HCT116 (cell line): ENCODE measurements around the gene TANC1. TPM values are rescaled to one million over a fixed set of nuclear protein-coding genes. Genes with fewer than 3 reads are reported as not detected.
"Not testable (repeated sequence)": the region's sequence is repeated elsewhere in the genome, so short reads cannot be mapped to it uniquely, and the experiment has no call there.

Experiments
- ATAC-seq: fragments of 200-7000 bp; cut with Tn5 transposase; 2 replicates; pipeline ENCODE4 v1.9.1; 2020; ENCODE audit warnings: mild to moderate bottlenecking, moderate library complexity
- BruUV-seq: library from RNA; stranded (reverse); fragments of 400-500 nt; replicated peaks from 2 replicates; lab custom pipeline; 2021; lab: Mats Ljungman, UMichigan
- CTCF ChIA-PET: fragments of 300-600 bp; sonication (Branson Sonifier 250); formaldehyde crosslinking; loops from one replicate; lab custom pipeline; 2021; ENCODE audit warnings: antibody characterized with exemption; lab: Charles Lee
- POLR2A ChIA-PET: fragments of 300-600, 350-600 bp; sonication (Branson Sonifier 250); formaldehyde crosslinking; loops from one replicate; lab custom pipeline; 2021; ENCODE audit warnings: antibody characterized with exemption; lab: Charles Lee
- RAD21 ChIA-PET, 2 experiments: fragments of 300-600 bp; sonication (Branson Sonifier 250); formaldehyde crosslinking; loops; one replicate each; lab custom pipeline; 2023; ENCODE audit warnings: low total read pairs in 2 of 2; ENCODE audit not compliant: uncharacterized antibody in 2 of 2, unreplicated experiment in 2 of 2, low non-redundant PET in 1 of 2; lab: Charles Lee
- DNase-seq: peaks from one replicate; pipeline ENCODE4 v3.0.0-alpha.2; 2010; ENCODE audit warnings: low read depth, low spot score
- H2AFZ ChIP-seq: fragments of 200-600 bp; shearing (Covaris generic), sonication (generic); 2 replicates; pipeline ENCODE4 v1.6.1; 2017; ENCODE audit warnings: low read depth, mixed run types, mixed read lengths, antibody characterized with exemption, low read length; ENCODE audit not compliant: poor library complexity, severe bottlenecking
- H3K27ac ChIP-seq: 2 replicates; pipeline ENCODE4 v1.5.1; 2012; ENCODE audit warnings: low read depth, low read length
- H3K27me3 ChIP-seq: fragments of 200-600 bp; sonication (generic); 2 replicates; pipeline ENCODE4 v1.6.1; 2016; ENCODE audit warnings: mixed run types, low read length, mixed read lengths; ENCODE audit not compliant: insufficient read depth
- H3K36me3 ChIP-seq, 2 experiments: fragments of 200-500 bp in 1 of 2; fragments of 200-600 bp in 1 of 2; sonication (Bioruptor generic) in 1 of 2; sonication (generic) in 1 of 2; 2 replicates each; pipeline versions ENCODE4 v1.5.1 to v1.6.1; 2014 to 2016; ENCODE audit warnings: low read length in 2 of 2, inconsistent platforms in 1 of 2, mixed read lengths in 1 of 2, mixed run types in 1 of 2; ENCODE audit not compliant: insufficient read depth in 2 of 2, control insufficient read depth in 1 of 2
- H3K4me1 ChIP-seq, 2 experiments: fragments of 200-600 bp in 1 of 2; sonication (generic) in 1 of 2; 2 replicates each; pipeline versions ENCODE4 v1.5.1 to v1.6.1; 2012 to 2017; ENCODE audit warnings: low read length in 2 of 2, inconsistent platforms in 1 of 2, mild to moderate bottlenecking in 1 of 2, mixed read lengths in 1 of 2, mixed run types in 1 of 2, moderate library complexity in 1 of 2; ENCODE audit not compliant: insufficient read depth in 2 of 2, control insufficient read depth in 1 of 2
- H3K4me2 ChIP-seq: fragments of 200-600 bp; sonication (generic); 2 replicates; pipeline ENCODE4 v1.6.1; 2017; ENCODE audit warnings: mixed run types, low read length, mixed read lengths
- H3K4me3 ChIP-seq, 2 experiments: fragments of 200-600 bp in 1 of 2; sonication (generic) in 1 of 2; replicated peaks in 1 of 2; 2 replicates each; pipeline ENCODE4 v1.5.1; 2011 to 2016; ENCODE audit warnings: low read length in 2 of 2, control low read depth in 1 of 2, low read depth in 1 of 2, mild to moderate bottlenecking in 1 of 2, mixed read lengths in 1 of 2, mixed run types in 1 of 2
- H3K79me2 ChIP-seq: fragments of 200-600 bp; sonication (generic); 2 replicates; pipeline ENCODE4 v1.6.1; 2017; ENCODE audit warnings: mild to moderate bottlenecking, mixed run types, low read length, moderate library complexity, mixed read lengths; ENCODE audit not compliant: insufficient read depth
- H3K9ac ChIP-seq: fragments of 200-600 bp; sonication (generic); 2 replicates; pipeline ENCODE4 v1.6.1; 2016; ENCODE audit warnings: low read length, mixed read lengths
- H3K9me2 ChIP-seq: fragments of 200-600 bp; sonication (generic), shearing (Covaris generic); 2 replicates; pipeline ENCODE4 v1.6.1; 2017; ENCODE audit warnings: mixed run types, mild to moderate bottlenecking, moderate library complexity; ENCODE audit not compliant: insufficient read depth
- H3K9me3 ChIP-seq, 2 experiments: fragments of 200-500 bp in 1 of 2; fragments of 200-600 bp in 1 of 2; sonication (Bioruptor generic) in 1 of 2; sonication (generic) in 1 of 2; 2 replicates each; pipeline ENCODE4 v1.6.1; 2014 to 2017; ENCODE audit warnings: low read length in 2 of 2, mixed read lengths in 2 of 2, inconsistent platforms in 1 of 2, low read depth in 1 of 2, mild to moderate bottlenecking in 1 of 2, mixed run types in 1 of 2, moderate library complexity in 1 of 2; ENCODE audit not compliant: control insufficient read depth in 1 of 2, insufficient read depth in 1 of 2
- H4K20me1 ChIP-seq: fragments of 200-600 bp; sonication (generic), shearing (Covaris generic); 2 replicates; pipeline ENCODE4 v1.6.1; 2017; ENCODE audit warnings: mixed run types, mild to moderate bottlenecking, moderate library complexity; ENCODE audit not compliant: insufficient read depth
- CBX3 ChIP-seq: IDR thresholded peaks from 2 replicates; pipeline ENCODE4 v1.6.1; 2012; ENCODE audit warnings: low read depth
- EGR1 ChIP-seq: IDR thresholded peaks from 2 replicates; pipeline ENCODE4 v1.6.1; 2012; ENCODE audit warnings: low read depth
- ELF1 ChIP-seq: IDR thresholded peaks from 2 replicates; pipeline ENCODE4 v1.6.1; 2012; ENCODE audit warnings: low read depth, borderline replicate concordance
- EZH2phosphoT487 ChIP-seq: fragments of 200-600 bp; IDR thresholded peaks from 2 replicates; pipeline ENCODE4 v1.6.1; 2018; ENCODE audit warnings: antibody characterized with exemption, borderline replicate concordance
- POLR2A ChIP-seq: IDR thresholded peaks from 2 replicates; pipeline ENCODE4 v1.7.0; 2011; ENCODE audit warnings: borderline replicate concordance; ENCODE audit not compliant: insufficient read depth, insufficient read length; ENCODE audit errors: extremely low read depth
- RAD21 ChIP-seq: IDR thresholded peaks from 2 replicates; pipeline ENCODE4 v1.6.1; 2012; ENCODE audit warnings: low read depth, mild to moderate bottlenecking
- SRF ChIP-seq: IDR thresholded peaks from 2 replicates; pipeline ENCODE4 v1.6.1; 2012; ENCODE audit warnings: low read depth
- TCF7L2 ChIP-seq: IDR thresholded peaks from 2 replicates; pipeline ENCODE4 v1.7.0; 2011; ENCODE audit warnings: borderline replicate concordance, inconsistent platforms; ENCODE audit not compliant: insufficient read depth, insufficient read length; ENCODE audit errors: extremely low read depth
- YY1 ChIP-seq: IDR thresholded peaks from 2 replicates; pipeline ENCODE4 v1.6.1; 2011; ENCODE audit warnings: low read length, low read depth, moderate library complexity, mild to moderate bottlenecking; ENCODE audit not compliant: insufficient replicate concordance; ENCODE audit errors: extremely low read depth
- ZFX ChIP-seq: fragments of 450-650 bp; IDR thresholded peaks from 2 replicates; pipeline ENCODE4 v1.6.1; 2017
- ZNF274 ChIP-seq: fragments of 200-500 bp; sonication (Bioruptor generic); IDR thresholded peaks from 2 replicates; pipeline ENCODE4 v1.6.1; 2014; ENCODE audit warnings: mild to moderate bottlenecking, low read depth, low read length, inconsistent platforms
- intact Hi-C: fragments of 100-400 bp; cut with micrococcal nuclease; formaldehyde crosslinking; loops from 2 replicates; pipeline ENCODE4 v1.10.0; 2022
- total RNA-seq: library from RNA; stranded (reverse); gene quantifications from one replicate; pipeline ENCODE4 v1.2.1, GENCODE V29; 2021; ENCODE audit not compliant: unreplicated experiment
- TF ChIP-seq, protein P1 (sequence below), 3 experiments: fragments of 200-600 bp in 1 of 3; sonication (generic) in 1 of 3; IDR thresholded peaks in 2 of 3; conservative IDR thresholded peaks in 1 of 3; 2 replicates each; pipeline ENCODE4 v1.5.1; 2012 to 2017; ENCODE audit warnings: low read depth in 2 of 3, low read length in 2 of 3, antibody characterized with exemption in 1 of 3, borderline replicate concordance in 1 of 3, control low read depth in 1 of 3, mild to moderate bottlenecking in 1 of 3, mixed read lengths in 1 of 3, mixed run types in 1 of 3, moderate library complexity in 1 of 3; ENCODE audit not compliant: insufficient read depth in 1 of 3
- TF ChIP-seq, protein P2 (sequence below): IDR thresholded peaks from 2 replicates; pipeline ENCODE4 v1.6.1; 2011; ENCODE audit warnings: mild to moderate bottlenecking, low read length, moderate library complexity; ENCODE audit not compliant: insufficient replicate concordance; ENCODE audit errors: extremely low read depth

TANC1 gene
- total RNA-seq, 1 experiment from 2014 or later = 15.1 TPM

GRCh38 chr2:159140821-159141220 lies 172.4 kb downstream of the TANC1 start:
- intact Hi-C loops = loop anchor here (1.0 to 10.0 kb wide), 2 partner anchors 44 to 824 kb away; no protein-coding TSS in a partner anchor
- not testable (repeated sequence) for H3K79me2 ChIP-seq, H3K9me2 ChIP-seq, DNase-seq, H3K27me3 ChIP-seq, ATAC-seq, H3K4me2 ChIP-seq, H3K36me3 ChIP-seq, H3K9me3 ChIP-seq, H4K20me1 ChIP-seq, H3K9ac ChIP-seq, H3K27ac ChIP-seq, H2AFZ ChIP-seq, H3K4me3 ChIP-seq, H3K4me1 ChIP-seq, BruUV-seq
- RAD21 ChIA-PET = interaction anchor here in 1 of 2 experiments (0.9 kb wide), 1 partner anchor 606 kb away, joined by 4 read pairs; no protein-coding TSS in a partner anchor
- POLR2A ChIA-PET = interaction anchor here (0.7 kb wide), 1 partner anchor 81 kb away, joined by 3 read pairs; no protein-coding TSS in a partner anchor
- TF ChIP-seq, protein P1, sequence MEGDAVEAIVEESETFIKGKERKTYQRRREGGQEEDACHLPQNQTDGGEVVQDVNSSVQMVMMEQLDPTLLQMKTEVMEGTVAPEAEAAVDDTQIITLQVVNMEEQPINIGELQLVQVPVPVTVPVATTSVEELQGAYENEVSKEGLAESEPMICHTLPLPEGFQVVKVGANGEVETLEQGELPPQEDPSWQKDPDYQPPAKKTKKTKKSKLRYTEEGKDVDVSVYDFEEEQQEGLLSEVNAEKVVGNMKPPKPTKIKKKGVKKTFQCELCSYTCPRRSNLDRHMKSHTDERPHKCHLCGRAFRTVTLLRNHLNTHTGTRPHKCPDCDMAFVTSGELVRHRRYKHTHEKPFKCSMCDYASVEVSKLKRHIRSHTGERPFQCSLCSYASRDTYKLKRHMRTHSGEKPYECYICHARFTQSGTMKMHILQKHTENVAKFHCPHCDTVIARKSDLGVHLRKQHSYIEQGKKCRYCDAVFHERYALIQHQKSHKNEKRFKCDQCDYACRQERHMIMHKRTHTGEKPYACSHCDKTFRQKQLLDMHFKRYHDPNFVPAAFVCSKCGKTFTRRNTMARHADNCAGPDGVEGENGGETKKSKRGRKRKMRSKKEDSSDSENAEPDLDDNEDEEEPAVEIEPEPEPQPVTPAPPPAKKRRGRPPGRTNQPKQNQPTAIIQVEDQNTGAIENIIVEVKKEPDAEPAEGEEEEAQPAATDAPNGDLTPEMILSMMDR (IDR thresholded peaks at IDR 0.05 in 2 of 3, conservative IDR thresholded peaks at IDR 0.05 in 1 of 3; ENCODE audit: borderline replicate concordance in 1 of 3, insufficient read depth in 1 of 3, low read depth in 2 of 3, low read length in 2 of 3) = peak; percentile 9 to 25 (median 11); a peak in 3 of 6 replicates
- peak; percentile 43; the same call in 1 of the 2 replicates for TF ChIP-seq RAD21
- CTCF ChIA-PET = interaction anchor here (0.9 to 1.0 kb wide), 2 partner anchors 44 to 571 kb away, joined by 3 to 4 read pairs; partner anchors contain the start of gene MARCHF7

DNA sequence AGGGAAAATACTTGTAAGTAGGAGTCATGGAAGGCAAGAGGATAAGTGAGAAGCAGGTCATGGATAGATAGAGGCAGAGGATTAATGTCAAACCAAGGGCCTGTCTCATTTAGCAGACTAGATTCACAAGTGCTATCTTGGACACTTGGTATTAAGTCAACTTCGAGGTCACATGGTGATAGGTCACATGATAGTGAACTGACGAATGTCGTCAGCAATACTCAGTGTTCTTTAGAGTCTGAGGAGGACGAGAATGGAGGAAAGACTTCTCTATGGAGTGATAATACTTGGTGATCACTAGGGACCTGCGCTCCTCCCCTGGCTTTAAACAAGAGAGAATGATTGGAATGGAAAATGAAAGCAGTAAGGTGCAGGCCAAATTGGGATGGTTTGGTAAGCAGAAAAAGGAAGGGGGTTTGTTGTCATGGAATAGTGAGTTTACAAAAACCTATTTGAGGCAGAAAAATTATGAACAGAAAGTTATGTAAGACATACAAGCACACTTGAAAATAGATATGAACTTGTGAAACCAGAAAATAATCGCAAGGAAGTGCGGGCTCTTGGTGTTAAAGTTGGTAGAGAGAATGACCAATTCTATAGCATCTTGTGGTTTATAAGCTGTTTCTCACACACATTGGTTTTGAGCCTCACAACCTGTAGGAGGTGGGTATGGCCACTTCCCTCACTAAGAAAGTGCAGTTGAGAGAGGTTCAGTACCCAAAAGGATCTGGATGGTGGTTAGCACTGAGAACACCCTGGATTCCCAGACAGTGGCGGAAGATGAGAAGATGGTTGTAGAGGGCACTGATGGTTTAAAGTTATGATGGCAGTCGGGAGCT lies 176.6 kb downstream of the TANC1 start:
- POLR2A ChIA-PET = no interaction called here
- no TSS peak for BruUV-seq
- intact Hi-C loops = loop anchor here (10.0 kb wide), 1 partner anchor 820 kb away; no protein-coding TSS in a partner anchor
- TF ChIP-seq ELF1 (no peak), RAD21 (no peak), ZFX (no peak), TCF7L2 (no peak), EGR1 (no peak), EZH2phosphoT487 (no peak), ZNF274 (no peak), YY1 (no peak), POLR2A (no peak), CBX3 (no peak), SRF (no peak)
- TF ChIP-seq, protein P2, sequence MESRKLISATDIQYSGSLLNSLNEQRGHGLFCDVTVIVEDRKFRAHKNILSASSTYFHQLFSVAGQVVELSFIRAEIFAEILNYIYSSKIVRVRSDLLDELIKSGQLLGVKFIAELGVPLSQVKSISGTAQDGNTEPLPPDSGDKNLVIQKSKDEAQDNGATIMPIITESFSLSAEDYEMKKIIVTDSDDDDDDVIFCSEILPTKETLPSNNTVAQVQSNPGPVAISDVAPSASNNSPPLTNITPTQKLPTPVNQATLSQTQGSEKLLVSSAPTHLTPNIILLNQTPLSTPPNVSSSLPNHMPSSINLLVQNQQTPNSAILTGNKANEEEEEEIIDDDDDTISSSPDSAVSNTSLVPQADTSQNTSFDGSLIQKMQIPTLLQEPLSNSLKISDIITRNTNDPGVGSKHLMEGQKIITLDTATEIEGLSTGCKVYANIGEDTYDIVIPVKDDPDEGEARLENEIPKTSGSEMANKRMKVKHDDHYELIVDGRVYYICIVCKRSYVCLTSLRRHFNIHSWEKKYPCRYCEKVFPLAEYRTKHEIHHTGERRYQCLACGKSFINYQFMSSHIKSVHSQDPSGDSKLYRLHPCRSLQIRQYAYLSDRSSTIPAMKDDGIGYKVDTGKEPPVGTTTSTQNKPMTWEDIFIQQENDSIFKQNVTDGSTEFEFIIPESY = no peak

More for the DNA sequence above, 176.6 kb downstream of the TANC1 start:
- ATAC-seq (no peak), DNase-seq (no peak)
- Histone ChIP-seq H3K9me3 (no peaks in the 10 kb centered on the region), H4K20me1 (no peaks in the 10 kb centered on the region), H3K4me3 (no peak overlapping the region), H3K79me2 (no peaks in the 10 kb centered on the region), H3K27ac (no peak overlapping the region), H3K4me2 (no peak overlapping the region), H3K4me1 (peaks cover 20 to 25% of the 10 kb centered on the region in 2 experiments), H3K9ac (no peak overlapping the region), H3K27me3 (no peaks in the 10 kb centered on the region), H3K9me2 (no peaks in the 10 kb centered on the region), H3K36me3 (no peaks in the 10 kb centered on the region), H2AFZ (no peak overlapping the region)
- ChIA-PET CTCF (no interaction called here), RAD21 (no interaction called here)
